ENCODE data around the gene LITAFD. TPM values are rescaled to one million over a fixed set of nuclear protein-coding genes. Genes with fewer than 3 reads are reported as not detected.

LITAFD gene
- total and polyA plus RNA-seq, 9 of the 15 experiments (the other 6 are each of a cell fraction or from before 2014, with no cell fraction given) = not detected

- TF ChIP-seq EZH2 (IDR thresholded peaks at IDR 0.05; ENCODE audit: borderline replicate concordance, low read depth, low read length) (no peak), EGR1 (conservative IDR thresholded peaks at IDR 0.05) (peak; percentile 14; the same call in 1 of the 2 replicates), CEBPG (CRISPR knock-in tag; IDR thresholded peaks at IDR 0.05) (peak; percentile 91), CEBPG (tag; conservative IDR thresholded peaks at IDR 0.05 in 1 of 2, IDR thresholded peaks at IDR 0.05 in 1 of 2) (peak; percentile 92 to 99), USF1 (CRISPR knock-in tag; IDR thresholded peaks at IDR 0.05) (no peak), CEBPB (tag; IDR thresholded peaks at IDR 0.05) (peak; percentile 99), TCF3 (CRISPR knock-in tag; IDR thresholded peaks at IDR 0.05) (peak; percentile 18; the same call in 1 of the 2 replicates), IRF9 (tag; IDR thresholded peaks at IDR 0.05) (peak; percentile 86; the same call in 1 of the 2 replicates), CBFA2T3 (IDR thresholded peaks at IDR 0.05) (0 out of 2 replicates have a peak, but pooled peaks have one; percentile 21)
- TF ChIP-seq, protein P1, sequence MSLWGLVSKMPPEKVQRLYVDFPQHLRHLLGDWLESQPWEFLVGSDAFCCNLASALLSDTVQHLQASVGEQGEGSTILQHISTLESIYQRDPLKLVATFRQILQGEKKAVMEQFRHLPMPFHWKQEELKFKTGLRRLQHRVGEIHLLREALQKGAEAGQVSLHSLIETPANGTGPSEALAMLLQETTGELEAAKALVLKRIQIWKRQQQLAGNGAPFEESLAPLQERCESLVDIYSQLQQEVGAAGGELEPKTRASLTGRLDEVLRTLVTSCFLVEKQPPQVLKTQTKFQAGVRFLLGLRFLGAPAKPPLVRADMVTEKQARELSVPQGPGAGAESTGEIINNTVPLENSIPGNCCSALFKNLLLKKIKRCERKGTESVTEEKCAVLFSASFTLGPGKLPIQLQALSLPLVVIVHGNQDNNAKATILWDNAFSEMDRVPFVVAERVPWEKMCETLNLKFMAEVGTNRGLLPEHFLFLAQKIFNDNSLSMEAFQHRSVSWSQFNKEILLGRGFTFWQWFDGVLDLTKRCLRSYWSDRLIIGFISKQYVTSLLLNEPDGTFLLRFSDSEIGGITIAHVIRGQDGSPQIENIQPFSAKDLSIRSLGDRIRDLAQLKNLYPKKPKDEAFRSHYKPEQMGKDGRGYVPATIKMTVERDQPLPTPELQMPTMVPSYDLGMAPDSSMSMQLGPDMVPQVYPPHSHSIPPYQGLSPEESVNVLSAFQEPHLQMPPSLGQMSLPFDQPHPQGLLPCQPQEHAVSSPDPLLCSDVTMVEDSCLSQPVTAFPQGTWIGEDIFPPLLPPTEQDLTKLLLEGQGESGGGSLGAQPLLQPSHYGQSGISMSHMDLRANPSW (CRISPR knock-in tag; IDR thresholded peaks at IDR 0.05) = no peak
- Histone ChIP-seq H3K9me1 (ENCODE audit: control insufficient read depth, insufficient read depth, low read length) (no peaks in the 10 kb centered on the region), H3K9me3 (replicated peaks; ENCODE audit: control insufficient read depth, insufficient read depth, low read depth, low read length) (no peaks in the 10 kb centered on the region), H3K27ac (ENCODE audit: extremely low read depth, low read depth, low read length) (no peak overlapping the region), H2AFZ (ENCODE audit: low read depth, low read length) (no peak overlapping the region), H4K20me1 (replicated peaks; ENCODE audit: control insufficient read depth, insufficient read depth, low read length) (peaks cover 38% of the 10 kb centered on the region), H3K27me3 (ENCODE audit: control insufficient read depth in 2 of 2, insufficient read depth in 2 of 2, low read length in 2 of 2) (no peaks in the 10 kb centered on the region), H3K36me3 (ENCODE audit: control insufficient read depth, insufficient read depth, low read length) (peaks cover 54% of the 10 kb centered on the region), H3K4me2 (ENCODE audit: insufficient read depth, low read length) (no peak overlapping the region), H3K79me2 (ENCODE audit: control insufficient read depth, insufficient read depth, low read length) (peaks cover 83% of the 10 kb centered on the region), H3K9ac (ENCODE audit: insufficient read depth in 1 of 2, low read depth in 2 of 2, low read length in 2 of 2) (no peak overlapping the region), H3K4me3 (no peak overlapping the region), H3K4me1 (replicated peaks in 1 of 2; ENCODE audit: control insufficient read depth in 2 of 2, insufficient read depth in 2 of 2, low read length in 2 of 2) (peaks cover 0 to 8% of the 10 kb centered on the region in 2 experiments; a peak in 1 of 5 replicates)
- no TSS peak for BruUV-seq (replicated peaks)
- in situ Hi-C loops (cut with MboI) = no loop called here
- POLR2A ChIA-PET = interaction anchor here (0.5 kb wide), 1 partner anchor 11 kb away, joined by 3 read pairs; no protein-coding TSS in a partner anchor
- ATAC-seq (no peak), FAIRE-seq (no peak), DNase-seq (ENCODE audit: extremely low read depth in 1 of 4, low spot score in 3 of 4) (peak in 1 of 4 experiments; percentile 32)
- intact Hi-C loops (cut with micrococcal nuclease) = no loop called here
- CTCF ChIA-PET (ENCODE audit: low intra/inter-chr PET ratio) = no interaction called here
- WGBS (ENCODE audit: insufficient coverage, low coverage, missing lambda C conversion rate) = 73% methylated on average over 10 of the region's 10 CpGs
Observed at GRCh38 chr16:8928467-8928957, 46.4 kb downstream of the LITAFD start.
